ENCODE data around the gene RCOR1. TPM values are rescaled to one million over a fixed set of nuclear protein-coding genes. Genes with fewer than 3 reads are reported as not detected.

Gene RCOR1
- total RNA-seq, 1 experiment from 2014 or later = 33.6 TPM

GRCh38 chr14:102758087-102758486 is 165.6 kb downstream of the RCOR1 start:
- Histone ChIP-seq H3K9me3 (no peaks in the 10 kb centered on the region), H3K4me1 (no peaks in the 10 kb centered on the region), H3K4me3 (ENCODE audit: low read depth, low read length) (no peak overlapping the region), H3K36me3 (ENCODE audit: control insufficient read depth, insufficient read depth, low read length) (no peaks in the 10 kb centered on the region), H3K27me3 (replicated peaks; ENCODE audit: control insufficient read depth, insufficient read depth, low read length) (no peaks in the 10 kb centered on the region)
- Mint-ChIP-seq H3K36me3 (ENCODE audit: insufficient read depth, unreplicated experiment) (peaks cover 6% of the 10 kb centered on the region), H3K4me3 (ENCODE audit: unreplicated experiment) (no peak overlapping the region), H3K4me1 (ENCODE audit: low read depth, unreplicated experiment) (no peaks in the 10 kb centered on the region), H3K9me3 (ENCODE audit: unreplicated experiment) (no peaks in the 10 kb centered on the region), H3K27me3 (ENCODE audit: insufficient read depth, unreplicated experiment) (no peaks in the 10 kb centered on the region), H3K27ac (ENCODE audit: unreplicated experiment) (no peak overlapping the region)
- no peak for DNase-seq
- BruUV-seq (replicated peaks) = no TSS peak
- intact Hi-C loops (cut with micrococcal nuclease; ENCODE audit: unreplicated experiment) = no loop called here
- TF ChIP-seq, protein P1, sequence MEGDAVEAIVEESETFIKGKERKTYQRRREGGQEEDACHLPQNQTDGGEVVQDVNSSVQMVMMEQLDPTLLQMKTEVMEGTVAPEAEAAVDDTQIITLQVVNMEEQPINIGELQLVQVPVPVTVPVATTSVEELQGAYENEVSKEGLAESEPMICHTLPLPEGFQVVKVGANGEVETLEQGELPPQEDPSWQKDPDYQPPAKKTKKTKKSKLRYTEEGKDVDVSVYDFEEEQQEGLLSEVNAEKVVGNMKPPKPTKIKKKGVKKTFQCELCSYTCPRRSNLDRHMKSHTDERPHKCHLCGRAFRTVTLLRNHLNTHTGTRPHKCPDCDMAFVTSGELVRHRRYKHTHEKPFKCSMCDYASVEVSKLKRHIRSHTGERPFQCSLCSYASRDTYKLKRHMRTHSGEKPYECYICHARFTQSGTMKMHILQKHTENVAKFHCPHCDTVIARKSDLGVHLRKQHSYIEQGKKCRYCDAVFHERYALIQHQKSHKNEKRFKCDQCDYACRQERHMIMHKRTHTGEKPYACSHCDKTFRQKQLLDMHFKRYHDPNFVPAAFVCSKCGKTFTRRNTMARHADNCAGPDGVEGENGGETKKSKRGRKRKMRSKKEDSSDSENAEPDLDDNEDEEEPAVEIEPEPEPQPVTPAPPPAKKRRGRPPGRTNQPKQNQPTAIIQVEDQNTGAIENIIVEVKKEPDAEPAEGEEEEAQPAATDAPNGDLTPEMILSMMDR (IDR thresholded peaks at IDR 0.05; ENCODE audit: insufficient read depth in 1 of 2, low read depth in 1 of 2, low read length in 1 of 2, severe bottlenecking in 1 of 2, unreplicated experiment in 1 of 2) = no peak
- POLR2A ChIA-PET = no interaction called here
- CTCF ChIA-PET = no interaction called here

GRCh38 chr14:102759456-102760187 is 167.2 kb downstream of the RCOR1 start:
- H3K4me3 Mint-ChIP-seq (ENCODE audit: unreplicated experiment) = no peak overlapping the region
- POLR2A ChIA-PET = interaction anchor here (0.6 kb wide), 1 partner anchor 328 kb away, joined by 5 read pairs; no protein-coding TSS in a partner anchor

GRCh38 chr14:102760496-102761193 is 168.2 kb downstream of the RCOR1 start:
- Histone ChIP-seq H3K27me3 (replicated peaks; ENCODE audit: control insufficient read depth, insufficient read depth, low read length) (no peaks in the 10 kb centered on the region), H3K4me3 (ENCODE audit: low read depth, low read length) (no peak overlapping the region), H3K36me3 (ENCODE audit: control insufficient read depth, insufficient read depth, low read length) (no peaks in the 10 kb centered on the region), H3K4me1 (no peaks in the 10 kb centered on the region), H3K9me3 (no peaks in the 10 kb centered on the region)
- ChIA-PET CTCF (interaction anchor here (0.6 kb wide), 1 partner anchor 15 kb away, joined by 3 read pairs; no protein-coding TSS in a partner anchor), POLR2A (no interaction called here)
- Mint-ChIP-seq H3K9me3 (ENCODE audit: unreplicated experiment) (no peaks in the 10 kb centered on the region), H3K4me1 (ENCODE audit: low read depth, unreplicated experiment) (no peaks in the 10 kb centered on the region), H3K27me3 (ENCODE audit: insufficient read depth, unreplicated experiment) (no peaks in the 10 kb centered on the region), H3K27ac (ENCODE audit: unreplicated experiment) (no peak overlapping the region), H3K36me3 (ENCODE audit: insufficient read depth, unreplicated experiment) (no peaks in the 10 kb centered on the region), H3K4me3 (ENCODE audit: unreplicated experiment) (no peak overlapping the region)
- TF ChIP-seq, protein P1 (IDR thresholded peaks at IDR 0.05; ENCODE audit: insufficient read depth in 1 of 2, low read depth in 1 of 2, low read length in 1 of 2, severe bottlenecking in 1 of 2, unreplicated experiment in 1 of 2) = no peak
- no peak for DNase-seq
- BruUV-seq (replicated peaks) = no TSS peak
- intact Hi-C loops (cut with micrococcal nuclease; ENCODE audit: unreplicated experiment) = no loop called here

More at GRCh38 chr14:102759456-102760187, 167.2 kb downstream of the RCOR1 start:
- no peaks in the 10 kb centered on the region for H3K9me3 Mint-ChIP-seq (ENCODE audit: unreplicated experiment)
- no peaks in the 10 kb centered on the region for H3K27me3 Mint-ChIP-seq (ENCODE audit: insufficient read depth, unreplicated experiment)
- H3K4me1 Mint-ChIP-seq (ENCODE audit: low read depth, unreplicated experiment) = no peaks in the 10 kb centered on the region
- no peaks in the 10 kb centered on the region for H3K4me1 ChIP-seq
- no peaks in the 10 kb centered on the region for H3K36me3 ChIP-seq (ENCODE audit: control insufficient read depth, insufficient read depth, low read length)
- H3K36me3 Mint-ChIP-seq (ENCODE audit: insufficient read depth, unreplicated experiment) = peaks cover 6% of the 10 kb centered on the region
- TF ChIP-seq, protein P1 (IDR thresholded peaks at IDR 0.05; ENCODE audit: insufficient read depth in 1 of 2, low read depth in 1 of 2, low read length in 1 of 2, severe bottlenecking in 1 of 2, unreplicated experiment in 1 of 2) = no peak
- intact Hi-C loops (cut with micrococcal nuclease; ENCODE audit: unreplicated experiment) = no loop called here
- no TSS peak for BruUV-seq (replicated peaks)
- H3K4me3 ChIP-seq (ENCODE audit: low read depth, low read length) = no peak overlapping the region
- H3K27me3 ChIP-seq (replicated peaks; ENCODE audit: control insufficient read depth, insufficient read depth, low read length) = no peaks in the 10 kb centered on the region
- H3K9me3 ChIP-seq = no peaks in the 10 kb centered on the region
- CTCF ChIA-PET = interaction anchor here (0.6 to 0.8 kb wide), 2 partner anchors 13 to 16 kb away, joined by 3 read pairs; no protein-coding TSS in a partner anchor
- H3K27ac Mint-ChIP-seq (ENCODE audit: unreplicated experiment) = no peak overlapping the region
- no peak for DNase-seq
